ENCODE data around the gene SLC6A3.

DNA sequence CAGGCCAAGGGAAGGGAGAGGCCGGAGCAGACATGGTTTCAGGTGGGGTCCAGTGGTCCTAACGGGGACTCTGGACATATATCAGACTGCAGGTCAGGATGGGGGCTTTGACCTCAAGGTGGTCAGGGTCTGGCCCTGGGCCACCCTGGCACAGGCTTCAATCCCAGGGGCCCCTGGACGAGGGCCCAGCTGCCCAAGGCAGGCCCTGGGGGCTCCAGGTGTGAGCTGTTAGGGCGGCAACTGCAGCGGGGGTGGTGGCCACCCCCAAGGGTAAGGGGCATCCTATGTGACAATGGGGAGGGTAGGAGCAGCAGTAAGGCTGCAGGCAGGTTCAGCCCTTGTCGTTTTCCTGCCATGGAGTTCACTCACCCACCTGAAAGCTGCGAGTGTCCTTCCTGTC is 54.9 kb downstream of the SLC6A3 start:
- no peak for TF ChIP-seq GABPA (IDR thresholded peaks at IDR 0.05; ENCODE audit: low read depth)
- TF ChIP-seq, protein P1, sequence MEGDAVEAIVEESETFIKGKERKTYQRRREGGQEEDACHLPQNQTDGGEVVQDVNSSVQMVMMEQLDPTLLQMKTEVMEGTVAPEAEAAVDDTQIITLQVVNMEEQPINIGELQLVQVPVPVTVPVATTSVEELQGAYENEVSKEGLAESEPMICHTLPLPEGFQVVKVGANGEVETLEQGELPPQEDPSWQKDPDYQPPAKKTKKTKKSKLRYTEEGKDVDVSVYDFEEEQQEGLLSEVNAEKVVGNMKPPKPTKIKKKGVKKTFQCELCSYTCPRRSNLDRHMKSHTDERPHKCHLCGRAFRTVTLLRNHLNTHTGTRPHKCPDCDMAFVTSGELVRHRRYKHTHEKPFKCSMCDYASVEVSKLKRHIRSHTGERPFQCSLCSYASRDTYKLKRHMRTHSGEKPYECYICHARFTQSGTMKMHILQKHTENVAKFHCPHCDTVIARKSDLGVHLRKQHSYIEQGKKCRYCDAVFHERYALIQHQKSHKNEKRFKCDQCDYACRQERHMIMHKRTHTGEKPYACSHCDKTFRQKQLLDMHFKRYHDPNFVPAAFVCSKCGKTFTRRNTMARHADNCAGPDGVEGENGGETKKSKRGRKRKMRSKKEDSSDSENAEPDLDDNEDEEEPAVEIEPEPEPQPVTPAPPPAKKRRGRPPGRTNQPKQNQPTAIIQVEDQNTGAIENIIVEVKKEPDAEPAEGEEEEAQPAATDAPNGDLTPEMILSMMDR (IDR thresholded peaks at IDR 0.05; ENCODE audit: insufficient read depth, low read length): no peak
- TF ChIP-seq, protein P2, sequence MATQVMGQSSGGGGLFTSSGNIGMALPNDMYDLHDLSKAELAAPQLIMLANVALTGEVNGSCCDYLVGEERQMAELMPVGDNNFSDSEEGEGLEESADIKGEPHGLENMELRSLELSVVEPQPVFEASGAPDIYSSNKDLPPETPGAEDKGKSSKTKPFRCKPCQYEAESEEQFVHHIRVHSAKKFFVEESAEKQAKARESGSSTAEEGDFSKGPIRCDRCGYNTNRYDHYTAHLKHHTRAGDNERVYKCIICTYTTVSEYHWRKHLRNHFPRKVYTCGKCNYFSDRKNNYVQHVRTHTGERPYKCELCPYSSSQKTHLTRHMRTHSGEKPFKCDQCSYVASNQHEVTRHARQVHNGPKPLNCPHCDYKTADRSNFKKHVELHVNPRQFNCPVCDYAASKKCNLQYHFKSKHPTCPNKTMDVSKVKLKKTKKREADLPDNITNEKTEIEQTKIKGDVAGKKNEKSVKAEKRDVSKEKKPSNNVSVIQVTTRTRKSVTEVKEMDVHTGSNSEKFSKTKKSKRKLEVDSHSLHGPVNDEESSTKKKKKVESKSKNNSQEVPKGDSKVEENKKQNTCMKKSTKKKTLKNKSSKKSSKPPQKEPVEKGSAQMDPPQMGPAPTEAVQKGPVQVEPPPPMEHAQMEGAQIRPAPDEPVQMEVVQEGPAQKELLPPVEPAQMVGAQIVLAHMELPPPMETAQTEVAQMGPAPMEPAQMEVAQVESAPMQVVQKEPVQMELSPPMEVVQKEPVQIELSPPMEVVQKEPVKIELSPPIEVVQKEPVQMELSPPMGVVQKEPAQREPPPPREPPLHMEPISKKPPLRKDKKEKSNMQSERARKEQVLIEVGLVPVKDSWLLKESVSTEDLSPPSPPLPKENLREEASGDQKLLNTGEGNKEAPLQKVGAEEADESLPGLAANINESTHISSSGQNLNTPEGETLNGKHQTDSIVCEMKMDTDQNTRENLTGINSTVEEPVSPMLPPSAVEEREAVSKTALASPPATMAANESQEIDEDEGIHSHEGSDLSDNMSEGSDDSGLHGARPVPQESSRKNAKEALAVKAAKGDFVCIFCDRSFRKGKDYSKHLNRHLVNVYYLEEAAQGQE (IDR thresholded peaks at IDR 0.05; ENCODE audit: insufficient replicate concordance, low read depth): no peak
- no peak for TF ChIP-seq POLR2AphosphoS5 (IDR thresholded peaks at IDR 0.05; ENCODE audit: low read depth)
- no peak for TF ChIP-seq SPI1 (IDR thresholded peaks at IDR 0.05; ENCODE audit: borderline replicate concordance, low read depth)
